OCI-LY7 (cell line): ENCODE results near the gene MMP19. TPM values are rescaled to one million over a fixed set of nuclear protein-coding genes. Genes with fewer than 3 reads are reported as not detected.
A peak's percentile ranks its signal among the peaks of the same experiment; 100 is the strongest.

Experiments
- BruUV-seq: library from RNA; stranded (reverse); fragments of 400-500 nt; replicated peaks from 2 replicates; lab custom pipeline; 2021; lab: Mats Ljungman, UMichigan
- CTCF ChIA-PET: fragments of 300-600 bp; sonication (Branson Sonifier 250); formaldehyde crosslinking; loops from one replicate; lab custom pipeline; 2022; ENCODE audit warnings: antibody characterized with exemption; ENCODE audit not compliant: unreplicated experiment; lab: Charles Lee
- POLR2A ChIA-PET: fragments of 300-600 bp; sonication (Branson Sonifier 250); formaldehyde crosslinking; loops from one replicate; lab custom pipeline; 2022; ENCODE audit warnings: antibody characterized with exemption; lab: Charles Lee
- DNase-seq: peaks from one replicate; pipeline ENCODE4 v3.0.0-alpha.2; 2015; ENCODE audit warnings: low spot score
- H2AFZ ChIP-seq: fragments of 200-600 bp; sonication (generic), shearing (Covaris generic); 2 replicates; pipeline ENCODE4 v1.6.1; 2014; ENCODE audit warnings: mild to moderate bottlenecking, antibody characterized with exemption, low read length, moderate library complexity
- H3K27ac ChIP-seq: fragments of 200-600 bp; sonication (generic); 2 replicates; pipeline ENCODE4 v1.5.1; 2014; ENCODE audit warnings: mixed run types, low read depth, mild to moderate bottlenecking, moderate library complexity, low read length, inconsistent platforms; ENCODE audit not compliant: poor library complexity, severe bottlenecking
- H3K36me3 ChIP-seq: fragments of 200-600 bp; sonication (generic); 2 replicates; pipeline ENCODE4 v1.6.1; 2014; ENCODE audit warnings: mild to moderate bottlenecking, antibody characterized with exemption, low read length, moderate library complexity, mixed read lengths; ENCODE audit not compliant: insufficient read depth
- H3K4me1 ChIP-seq: fragments of 200-600 bp; sonication (generic); 2 replicates; pipeline ENCODE4 v1.5.1; 2014; ENCODE audit warnings: mild to moderate bottlenecking, low read length; ENCODE audit not compliant: insufficient read depth, poor library complexity, severe bottlenecking
- H3K4me2 ChIP-seq: fragments of 200-600 bp; sonication (generic); 2 replicates; pipeline ENCODE4 v1.6.1; 2014; ENCODE audit warnings: mild to moderate bottlenecking, low read length
- H3K4me3 ChIP-seq: fragments of 200-600 bp; sonication (generic); 2 replicates; pipeline ENCODE4 v1.5.1; 2014; ENCODE audit warnings: mild to moderate bottlenecking, low read depth, low read length; ENCODE audit not compliant: poor library complexity, severe bottlenecking
- H3K79me2 ChIP-seq: fragments of 200-600 bp; sonication (generic); 2 replicates; pipeline ENCODE4 v1.6.1; 2016; ENCODE audit warnings: low read depth, mild to moderate bottlenecking, low read length, moderate library complexity, mixed read lengths; ENCODE audit not compliant: insufficient read depth
- H3K9me2 ChIP-seq: fragments of 200-600 bp; sonication (generic); 2 replicates; pipeline ENCODE4 v1.6.1; 2016; ENCODE audit warnings: mild to moderate bottlenecking, low read length, mixed read lengths; ENCODE audit not compliant: insufficient read depth
- H3K9me3 ChIP-seq: fragments of 200-600 bp; sonication (generic); 2 replicates; pipeline ENCODE4 v1.6.1; 2014; ENCODE audit warnings: mild to moderate bottlenecking, mixed run types, low read length, mixed read lengths
- H4K20me1 ChIP-seq: fragments of 200-600 bp; sonication (generic); 2 replicates; pipeline ENCODE4 v1.6.1; 2014; ENCODE audit warnings: mild to moderate bottlenecking, antibody characterized with exemption, low read length, moderate library complexity, mixed read lengths; ENCODE audit not compliant: insufficient read depth
- EZH2phosphoT487 ChIP-seq: fragments of 200-600 bp; sonication (generic); IDR thresholded peaks from 2 replicates; pipeline ENCODE4 v1.6.1; 2018; ENCODE audit warnings: low read depth, borderline replicate concordance, mild to moderate bottlenecking, mixed run types, antibody characterized with exemption, low read length, moderate library complexity, mixed read lengths
- intact Hi-C: fragments of 100-400 bp; cut with micrococcal nuclease; formaldehyde crosslinking; loops from one replicate; pipeline ENCODE4 v1.10.0; 2022; ENCODE audit not compliant: unreplicated experiment
- total RNA-seq, 2 experiments: library from RNA; depleted of rRNA in 1 of 2; stranded (reverse); fragments of >200 nt in 1 of 2; shearing (Covaris generic) in 1 of 2; gene quantifications; 2 replicates each; pipeline ENCODE4 v1.2.3, GENCODE V29; 2014 to 2022
- TF ChIP-seq, protein P1 (sequence below): fragments of 200-600 bp; sonication (generic); conservative IDR thresholded peaks from 2 replicates; pipeline ENCODE4 v1.5.1; 2014; ENCODE audit warnings: mild to moderate bottlenecking, antibody characterized with exemption, low read length, moderate library complexity, mixed read lengths

MMP19 gene
- total RNA-seq, 2 experiments from 2014 or later, result not detected

DNA sequence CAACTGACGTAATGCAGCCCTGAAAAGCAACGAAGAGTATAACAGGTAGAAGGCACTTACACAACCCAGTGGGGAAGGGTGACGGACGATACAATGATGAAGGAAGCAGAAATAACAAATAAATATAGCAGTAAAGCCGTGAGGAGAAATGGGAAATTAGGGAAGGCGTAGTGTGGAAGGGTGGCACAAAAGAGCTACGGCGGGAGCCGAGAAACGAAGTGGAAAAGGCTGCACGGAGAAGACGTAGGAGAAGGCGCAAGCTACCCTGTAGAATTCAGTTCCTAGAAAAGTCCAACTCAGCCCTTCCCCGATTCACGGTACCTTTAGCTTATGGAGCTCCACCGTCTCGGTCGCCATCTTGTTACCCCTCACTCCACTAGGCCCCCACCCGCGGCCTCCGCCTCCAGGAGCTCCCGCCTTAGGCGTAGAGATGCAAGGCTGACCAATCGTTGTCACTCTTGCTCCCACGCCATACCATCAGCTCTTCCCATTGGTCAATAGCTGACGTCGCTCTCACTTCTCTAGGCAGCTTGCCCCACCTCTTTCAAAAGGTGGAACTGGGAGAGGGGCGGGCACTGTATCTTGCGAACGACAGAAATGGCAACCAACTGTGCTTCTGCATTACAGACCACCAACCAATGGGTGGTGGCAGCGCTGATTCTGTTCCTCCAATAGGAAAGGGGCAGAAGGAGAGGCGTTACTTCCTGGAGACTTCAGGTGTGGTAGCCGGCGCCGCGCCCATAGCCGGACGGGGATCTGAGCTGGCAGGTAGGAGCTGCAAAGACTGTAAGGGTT lies 25.2 kb downstream of the MMP19 start, which contains the start of the genes ORMDL2 and SARNP:
ORMDL2 (plus strand) TSS at position 697 of the 795 bp plus-strand sequence. CDS start 959 bp downstream, outside the sequence.
SARNP (minus strand) TSS at position 380 of the 795 bp plus-strand sequence; CDS start at position 357, 23 bp downstream.
- TF ChIP-seq EZH2phosphoT487, result no peak
- TF ChIP-seq, protein P1, sequence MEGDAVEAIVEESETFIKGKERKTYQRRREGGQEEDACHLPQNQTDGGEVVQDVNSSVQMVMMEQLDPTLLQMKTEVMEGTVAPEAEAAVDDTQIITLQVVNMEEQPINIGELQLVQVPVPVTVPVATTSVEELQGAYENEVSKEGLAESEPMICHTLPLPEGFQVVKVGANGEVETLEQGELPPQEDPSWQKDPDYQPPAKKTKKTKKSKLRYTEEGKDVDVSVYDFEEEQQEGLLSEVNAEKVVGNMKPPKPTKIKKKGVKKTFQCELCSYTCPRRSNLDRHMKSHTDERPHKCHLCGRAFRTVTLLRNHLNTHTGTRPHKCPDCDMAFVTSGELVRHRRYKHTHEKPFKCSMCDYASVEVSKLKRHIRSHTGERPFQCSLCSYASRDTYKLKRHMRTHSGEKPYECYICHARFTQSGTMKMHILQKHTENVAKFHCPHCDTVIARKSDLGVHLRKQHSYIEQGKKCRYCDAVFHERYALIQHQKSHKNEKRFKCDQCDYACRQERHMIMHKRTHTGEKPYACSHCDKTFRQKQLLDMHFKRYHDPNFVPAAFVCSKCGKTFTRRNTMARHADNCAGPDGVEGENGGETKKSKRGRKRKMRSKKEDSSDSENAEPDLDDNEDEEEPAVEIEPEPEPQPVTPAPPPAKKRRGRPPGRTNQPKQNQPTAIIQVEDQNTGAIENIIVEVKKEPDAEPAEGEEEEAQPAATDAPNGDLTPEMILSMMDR, result no peak
- no TSS peak for BruUV-seq
- intact Hi-C loops, result loop anchor here (2.0 to 5.0 kb wide), 3 partner anchors 79 to 225 kb away; partner anchors contain the start of gene RPS26
- H3K9me3 ChIP-seq, result no peaks in the 10 kb centered on the region
- ChIA-PET POLR2A (interaction anchor here (0.6 to 4.8 kb wide), 38 partner anchors 8 to 543 kb away, joined by 3 to 41 read pairs (median 5); partner anchors contain the start of genes BLOC1S1, DNAJC14, PYM1 and RAB5B), CTCF (interaction anchor here (0.6 to 1.7 kb wide), 6 partner anchors 12 to 119 kb away, joined by 3 to 7 read pairs (median 4); partner anchors contain the start of gene DNAJC14)
- no peaks in the 10 kb centered on the region for H3K9me2 ChIP-seq
- peak within 1 kb of the TSS; percentile 55 for H3K27ac ChIP-seq
- DNase-seq, result peak; percentile 100
- H2AFZ ChIP-seq, result peak within 1 kb of the TSS; percentile 73
- peak within 1 kb of the TSS; percentile 97 for H3K4me3 ChIP-seq
- H3K36me3 ChIP-seq, result peaks cover 79% of the 10 kb centered on the region
- peaks cover 32% of the 10 kb centered on the region for H3K4me1 ChIP-seq
- H4K20me1 ChIP-seq, result peaks cover 21% of the 10 kb centered on the region
- H3K4me2 ChIP-seq, result peak within 1 kb of the TSS; percentile 99
- peaks cover 65% of the 10 kb centered on the region for H3K79me2 ChIP-seq

DNA sequence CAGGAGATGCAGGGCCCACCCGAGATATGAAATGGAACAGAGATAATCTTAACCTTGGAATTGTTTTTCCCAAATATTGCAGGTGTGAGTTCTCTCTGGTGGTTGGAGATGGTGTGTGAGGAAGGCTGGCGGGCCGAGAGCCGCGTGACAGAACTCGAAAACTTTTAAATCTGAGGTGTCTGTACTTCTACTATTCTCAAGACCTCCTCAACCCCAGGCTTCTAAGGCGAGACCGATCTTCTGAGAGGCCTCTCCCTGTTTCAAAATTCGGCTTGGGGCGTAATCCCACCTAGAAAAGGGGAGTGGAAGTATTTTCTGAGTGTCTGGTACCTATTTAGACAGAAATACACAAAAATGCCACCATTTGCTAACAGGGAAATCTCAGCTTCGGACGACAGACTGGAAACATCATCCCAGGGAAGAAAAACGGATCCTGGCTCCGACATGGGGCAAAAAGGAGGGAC lies 25.8 kb downstream of the MMP19 start:
- H2AFZ ChIP-seq, result peak overlapping the region; percentile 67; the same call in 1 of the 2 replicates
- ChIA-PET CTCF (no interaction called here), POLR2A (interaction anchor here (0.6 to 4.8 kb wide), 26 partner anchors 8 to 301 kb away, joined by 3 to 41 read pairs (median 6); partner anchors contain the start of genes DNAJC14, PYM1 and ZC3H10)
- peak overlapping the region; percentile 55 for H3K27ac ChIP-seq
- H3K4me3 ChIP-seq, result peak overlapping the region; percentile 97
- TF ChIP-seq, protein P1, result no peak
- no peak for TF ChIP-seq EZH2phosphoT487
- H4K20me1 ChIP-seq, result peaks cover 23% of the 10 kb centered on the region
- H3K4me1 ChIP-seq, result peaks cover 32% of the 10 kb centered on the region
- H3K9me3 ChIP-seq, result no peaks in the 10 kb centered on the region
- peak; percentile 24 for DNase-seq
- intact Hi-C loops, result loop anchor here (2.0 to 5.0 kb wide), 2 partner anchors 78 to 225 kb away; partner anchors contain the start of gene RPS26
- no peaks in the 10 kb centered on the region for H3K9me2 ChIP-seq
- peaks cover 79% of the 10 kb centered on the region for H3K36me3 ChIP-seq
- TSS peak; percentile 80 for BruUV-seq
- H3K79me2 ChIP-seq, result peaks cover 71% of the 10 kb centered on the region
- peak overlapping the region; percentile 98 for H3K4me2 ChIP-seq
